HuH-7.5 (cell line): ENCODE results near the gene KRT35.
"Not testable (repeated sequence)": the region's sequence is repeated elsewhere in the genome, so short reads cannot be mapped to it uniquely, and the experiment has no call there.

Experiments used
- DNase-seq: peaks from one replicate; pipeline ENCODE4 v3.0.0; 2011; ENCODE audit warnings: low spot score

Gene KRT35

DNA sequence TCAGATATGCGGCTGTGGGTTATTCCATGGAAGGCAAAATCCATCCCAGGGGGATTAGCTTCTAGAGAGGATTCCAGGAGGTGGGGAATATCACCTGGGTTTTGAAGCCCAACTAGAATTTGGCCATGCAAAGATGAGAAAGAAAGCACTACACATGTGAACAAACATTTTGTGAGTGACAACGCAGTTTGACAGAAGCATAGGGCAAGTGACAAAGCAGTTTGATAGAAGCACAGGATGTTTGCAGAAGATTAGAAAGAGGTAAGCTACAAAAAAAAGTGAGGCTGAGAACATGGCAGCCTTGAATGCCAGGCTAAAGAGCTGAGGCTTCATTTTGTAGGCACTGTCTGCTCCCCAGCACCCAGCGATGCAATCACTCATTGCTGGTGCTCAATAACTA, 27.9 kb downstream of the KRT35 start:
- DNase-seq = no peak

DNA sequence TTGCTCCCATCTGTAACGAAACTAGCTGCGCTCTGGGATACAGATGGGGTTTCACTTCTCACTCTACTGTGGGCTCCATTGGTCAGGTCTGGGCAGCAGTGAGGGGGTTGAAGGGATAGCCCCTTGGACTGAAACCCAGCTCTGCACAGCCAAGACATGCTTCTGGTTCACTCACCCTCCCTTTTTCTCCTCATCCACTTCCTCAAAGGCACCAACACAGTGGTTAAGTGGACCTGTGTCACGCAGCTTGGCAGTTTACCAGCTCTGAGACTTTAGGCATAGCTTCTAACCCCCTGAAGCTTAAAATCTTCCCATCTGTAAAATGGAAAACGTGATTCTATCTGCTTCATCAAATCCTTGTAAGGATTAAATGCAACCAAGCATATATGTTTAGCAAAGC, 28.7 kb downstream of the KRT35 start:
- DNase-seq = no peak

GRCh38 chr17:41451154-41451728, 29.7 kb downstream of the KRT35 start:
- DNase-seq = no peak

- no peak for DNase-seq
Measured at GRCh38 chr17:41449008-41449407, 31.9 kb downstream of the KRT35 start.

- no peak for DNase-seq
Measured at GRCh38 chr17:41448506-41448905, 32.4 kb downstream of the KRT35 start.

DNA sequence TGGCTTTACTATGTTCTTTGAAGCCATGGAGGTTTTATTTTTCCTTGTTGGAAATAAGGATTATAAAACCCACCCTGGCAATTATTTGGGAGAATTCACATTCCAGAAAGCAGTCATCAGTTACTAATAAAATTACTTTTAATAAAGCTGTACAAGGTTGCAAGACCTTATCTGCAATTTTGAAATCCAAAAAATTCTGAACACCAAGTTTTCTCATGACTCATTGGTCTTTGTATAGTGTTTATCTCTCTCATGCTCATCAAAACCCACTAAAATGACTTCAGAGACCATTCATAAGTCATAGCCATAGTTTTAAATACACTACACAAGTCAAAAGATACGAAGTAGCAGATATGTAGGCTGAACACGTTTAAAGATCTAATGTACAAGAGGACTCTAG, 34.1 kb downstream of the KRT35 start:
- DNase-seq = no peak

GRCh38 chr17:41444640-41445039, 36.3 kb downstream of the KRT35 start:
- DNase-seq = no peak

- DNase-seq = no peak
Measured at GRCh38 chr17:41444186-41444585, 36.8 kb downstream of the KRT35 start.

- no peak for DNase-seq
Measured at GRCh38 chr17:41442739-41443138, 38.2 kb downstream of the KRT35 start.

DNA sequence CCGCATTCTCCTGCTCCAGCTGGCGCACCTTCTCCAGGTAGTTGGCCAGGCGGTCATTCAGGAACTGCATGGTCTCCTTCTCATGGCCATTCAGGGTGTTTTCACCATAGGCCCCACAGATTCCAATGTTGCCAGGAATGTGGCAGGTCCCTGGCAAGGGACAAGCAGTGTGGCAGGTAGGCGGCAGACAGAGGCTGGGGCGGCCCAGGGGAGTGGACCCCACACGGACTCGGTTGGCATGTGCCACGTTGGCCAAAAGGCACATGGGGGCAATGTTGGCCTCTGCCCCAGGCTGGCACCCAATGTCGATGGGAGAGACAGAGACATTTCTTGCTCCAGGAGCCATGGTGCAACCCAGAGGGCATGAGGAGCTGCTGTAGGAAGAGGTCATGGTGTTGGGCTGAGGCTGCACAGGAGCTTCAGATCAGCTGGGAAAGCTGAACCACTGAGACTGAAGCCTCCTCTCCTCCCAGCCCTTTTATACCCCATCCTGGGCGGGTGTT, 40.4 kb downstream of the KRT35 start, which contains the start of gene KRT38:
KRT38 (minus strand) TSS at position 453 of the 503 bp plus-strand sequence; CDS start at position 391, 62 bp downstream.
- DNase-seq = no peak

DNA sequence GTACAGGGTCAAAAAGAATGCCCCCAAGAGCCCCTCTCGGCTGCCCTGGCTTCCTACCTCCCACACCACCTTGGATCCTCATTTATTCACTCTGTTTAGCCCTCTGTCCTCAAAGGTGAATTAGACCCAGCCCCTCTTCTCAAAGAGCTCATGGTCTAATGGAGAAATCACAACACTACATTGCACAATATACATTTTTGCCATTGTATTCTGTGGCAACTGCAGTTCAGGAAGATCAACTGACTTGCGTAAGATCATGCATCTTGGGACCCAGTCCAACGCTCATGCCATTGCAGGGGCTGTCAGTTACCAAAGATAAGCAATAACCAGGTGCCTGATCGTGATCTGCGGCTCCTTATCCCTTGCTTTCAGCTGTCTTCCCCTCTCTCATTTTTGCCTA, 41.6 kb downstream of the KRT35 start:
- no peak for DNase-seq

- DNase-seq = no peak
Measured at GRCh38 chr17:41437769-41438168, 43.2 kb downstream of the KRT35 start.

GRCh38 chr17:41437254-41437653, 43.7 kb downstream of the KRT35 start:
- DNase-seq = no peak

- DNase-seq = no peak
Measured at GRCh38 chr17:41434415-41434814, 46.5 kb downstream of the KRT35 start.

- no peak for DNase-seq
Measured at GRCh38 chr17:41434005-41434404, 46.9 kb downstream of the KRT35 start.

GRCh38 chr17:41433586-41433985, 47.4 kb downstream of the KRT35 start:
- no peak for DNase-seq

- not testable (repeated sequence) for DNase-seq
Measured at GRCh38 chr17:41430376-41430775, 50.6 kb downstream of the KRT35 start.

DNA sequence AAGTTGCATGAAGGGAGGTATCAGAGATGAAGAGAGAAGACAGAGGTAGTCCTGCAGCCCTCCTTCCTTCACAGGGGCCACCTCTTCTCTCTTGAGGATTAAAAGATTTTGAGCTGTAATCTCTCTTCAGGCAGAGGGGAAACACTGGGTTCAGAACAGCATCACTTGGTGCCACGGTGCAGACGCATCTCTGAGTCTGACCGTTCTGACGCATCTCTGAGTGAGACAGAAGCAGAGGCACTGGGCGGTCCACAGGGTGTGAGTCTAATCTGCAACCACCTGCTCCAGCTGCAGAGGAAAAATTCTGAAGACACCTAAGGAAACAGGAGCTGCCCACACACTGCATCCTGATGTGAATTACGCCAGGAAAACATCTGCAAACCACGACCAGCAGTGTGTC, 51.3 kb downstream of the KRT35 start:
- DNase-seq = no peak

DNA sequence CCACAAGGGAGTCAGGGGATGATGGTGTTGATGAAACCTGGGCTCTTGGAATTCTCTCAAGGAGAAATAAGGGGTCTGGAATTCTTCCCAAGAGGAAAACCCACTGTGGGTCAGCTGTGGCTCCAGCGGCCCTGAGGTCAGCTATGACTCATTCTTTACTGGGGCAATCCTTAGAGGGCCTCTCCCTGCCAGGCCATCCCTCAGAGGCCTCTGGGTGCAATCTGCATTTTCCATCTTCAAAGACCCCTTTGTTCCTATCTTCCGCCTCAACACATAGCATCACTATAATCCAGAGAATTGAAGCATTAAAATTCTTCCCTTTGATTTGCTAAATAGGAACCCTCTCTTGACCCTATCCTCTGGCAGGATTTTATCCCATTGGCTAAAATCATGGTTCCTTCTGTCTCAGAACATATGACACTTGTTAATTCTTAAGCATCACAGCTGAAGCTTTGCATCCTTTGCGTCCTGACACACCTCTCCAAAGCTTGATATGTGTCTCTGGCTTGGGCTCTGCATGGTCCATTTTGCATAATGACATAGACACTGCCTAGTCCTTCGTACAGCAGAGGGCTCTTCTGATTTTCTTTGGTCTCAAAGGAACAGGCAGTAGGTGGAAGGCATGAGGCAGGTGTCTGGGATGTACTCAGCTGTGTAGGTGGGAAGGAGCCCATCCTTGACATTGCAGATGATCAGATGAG, 52.2 kb downstream of the KRT35 start:
- no peak for DNase-seq
